NCI-H524 (cell line): ENCODE measurements around the gene PRKAG2.
A peak's percentile ranks its signal among the peaks of the same experiment; 100 is the strongest.

Source experiments
- DNase-seq, 2 experiments: peaks; one replicate each; lab custom pipeline; 2025; lab: John Stamatoyannopoulos, UW

Gene PRKAG2

DNA sequence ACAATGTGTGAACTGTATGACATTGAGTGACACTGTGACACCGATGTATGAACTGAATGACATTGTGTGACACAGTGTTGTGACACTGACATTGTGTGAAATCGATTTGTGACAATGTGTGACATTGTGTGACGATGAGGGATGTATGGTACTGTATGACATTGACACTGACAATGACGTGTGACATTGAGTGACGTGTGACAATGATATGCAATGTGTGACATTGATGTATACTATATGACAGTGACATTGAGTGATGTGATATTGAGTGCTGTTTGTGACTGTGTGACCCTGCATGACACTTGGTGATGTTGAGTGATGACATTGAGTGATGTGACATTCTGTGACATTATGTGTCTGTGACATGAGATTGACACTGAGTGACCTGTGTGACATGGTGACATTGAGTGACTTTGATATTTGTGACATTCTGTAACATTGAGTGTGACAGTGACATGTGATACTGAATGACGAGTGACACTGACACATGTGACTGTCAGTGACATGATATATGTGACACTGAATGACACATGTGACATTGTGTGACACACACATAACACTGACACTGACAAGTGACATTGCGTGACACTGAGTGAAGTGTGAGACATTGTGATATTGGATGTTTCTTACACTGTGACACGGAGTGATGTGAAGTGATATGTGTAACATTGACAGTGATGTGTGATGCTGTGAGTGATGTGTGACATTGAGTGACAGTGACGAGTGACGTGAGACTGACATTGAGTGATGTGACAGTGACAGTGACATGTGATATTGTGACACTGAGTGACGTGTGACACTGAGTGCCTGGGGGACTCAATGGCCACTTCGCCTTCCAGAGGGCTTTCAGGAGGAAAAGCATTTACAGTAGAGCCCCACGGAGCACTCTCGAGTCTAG is 167.5 kb downstream of the PRKAG2 start:
- DNase-seq: no peak

DNA sequence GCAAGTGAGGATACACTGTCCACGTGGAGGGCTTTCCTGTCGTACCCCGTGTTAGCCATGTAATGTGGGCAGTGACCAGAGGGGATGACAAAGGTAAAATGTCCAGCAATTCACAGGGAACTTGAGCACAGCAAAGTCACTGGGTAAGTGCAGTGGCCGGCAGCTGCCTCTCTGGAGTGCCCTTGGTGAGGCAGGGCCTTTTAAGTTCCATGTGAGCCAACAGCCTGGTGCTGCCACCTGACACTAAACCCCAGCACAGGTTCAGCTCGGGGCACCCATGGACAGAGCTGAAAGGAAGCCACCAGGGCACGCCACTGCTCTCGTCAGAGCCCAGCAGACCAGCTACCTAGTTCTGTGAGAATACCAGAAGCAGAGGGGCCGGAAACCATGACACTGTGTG is 168.3 kb downstream of the PRKAG2 start:
- DNase-seq: no peak

DNA sequence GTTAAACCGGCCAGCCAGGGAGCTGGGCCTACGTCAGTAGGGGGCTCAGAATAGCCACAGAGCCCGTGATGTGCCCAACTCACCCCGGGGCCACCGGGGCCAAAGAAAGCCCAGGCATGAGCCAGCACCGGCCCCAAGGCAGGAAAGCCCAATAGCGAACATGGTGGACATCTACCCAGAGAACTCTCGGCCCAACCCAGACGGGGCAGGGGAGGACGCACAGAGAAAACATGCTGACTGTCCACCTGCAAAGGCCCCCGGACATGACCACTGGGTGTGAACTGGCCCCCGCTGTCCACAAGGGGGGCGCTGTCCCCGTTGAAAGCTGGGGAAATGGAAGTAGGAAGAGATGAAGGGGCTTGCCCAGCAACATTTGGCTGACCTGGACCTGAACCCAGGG is 169.2 kb downstream of the PRKAG2 start:
- DNase-seq: no peak

DNA sequence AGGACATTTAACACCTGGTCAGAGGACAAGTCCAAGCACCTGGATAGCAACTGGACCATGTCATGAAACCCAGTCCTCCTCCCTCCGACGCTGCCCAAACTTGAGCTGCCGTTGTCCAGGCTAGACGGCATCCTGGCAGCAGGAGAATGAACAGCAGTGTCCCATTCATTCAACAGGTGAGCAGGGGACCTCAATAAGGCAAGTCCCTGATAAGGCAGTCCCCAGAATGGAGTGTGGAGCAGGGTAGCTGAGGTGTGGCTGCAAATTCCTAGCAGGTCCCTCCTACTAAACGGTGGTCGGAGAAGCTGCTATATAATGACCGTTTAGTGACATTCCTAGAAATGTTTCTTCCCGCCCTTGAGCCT is 169.8 kb downstream of the PRKAG2 start:
- DNase-seq: no peak

DNA sequence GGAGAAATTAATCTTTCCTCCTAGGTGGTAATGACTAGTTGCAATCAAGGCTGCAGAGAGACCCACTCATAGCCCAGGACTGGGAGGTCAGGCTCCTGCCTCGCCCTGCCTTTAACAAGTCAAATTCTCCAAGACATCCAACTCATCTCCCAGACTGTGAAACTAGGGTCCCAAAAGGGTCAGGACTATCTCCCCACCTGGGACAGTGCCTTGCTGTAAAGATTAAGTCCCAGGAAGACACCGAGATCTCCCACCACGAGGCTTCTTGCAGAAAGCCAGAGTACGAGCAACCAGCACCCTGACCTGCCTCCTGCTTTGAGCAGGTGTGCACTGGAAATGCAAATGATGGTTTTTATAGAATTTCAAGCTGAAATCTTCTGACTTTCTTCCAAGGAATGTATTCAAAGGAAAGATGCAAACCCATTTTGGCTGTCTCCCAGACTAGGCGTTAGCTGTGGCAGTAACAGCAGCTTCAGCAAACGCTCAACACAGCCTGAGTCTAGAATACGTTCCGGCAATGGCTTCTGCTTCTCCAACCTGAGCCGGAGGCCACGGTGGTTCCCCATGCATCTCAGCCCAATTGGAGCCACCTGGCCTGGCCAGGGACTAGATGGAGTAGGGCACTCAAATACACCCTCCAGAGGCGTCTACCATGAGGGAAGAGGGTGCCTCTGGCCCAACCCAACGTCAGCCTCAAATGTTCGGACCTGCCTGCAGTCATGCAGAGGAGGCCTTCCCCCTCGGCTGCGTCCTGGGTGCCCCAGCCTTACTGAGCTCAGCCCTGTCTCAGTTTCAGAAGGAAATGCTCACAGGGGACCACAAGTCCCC is 170.4 kb downstream of the PRKAG2 start:
- DNase-seq: no peak

DNA sequence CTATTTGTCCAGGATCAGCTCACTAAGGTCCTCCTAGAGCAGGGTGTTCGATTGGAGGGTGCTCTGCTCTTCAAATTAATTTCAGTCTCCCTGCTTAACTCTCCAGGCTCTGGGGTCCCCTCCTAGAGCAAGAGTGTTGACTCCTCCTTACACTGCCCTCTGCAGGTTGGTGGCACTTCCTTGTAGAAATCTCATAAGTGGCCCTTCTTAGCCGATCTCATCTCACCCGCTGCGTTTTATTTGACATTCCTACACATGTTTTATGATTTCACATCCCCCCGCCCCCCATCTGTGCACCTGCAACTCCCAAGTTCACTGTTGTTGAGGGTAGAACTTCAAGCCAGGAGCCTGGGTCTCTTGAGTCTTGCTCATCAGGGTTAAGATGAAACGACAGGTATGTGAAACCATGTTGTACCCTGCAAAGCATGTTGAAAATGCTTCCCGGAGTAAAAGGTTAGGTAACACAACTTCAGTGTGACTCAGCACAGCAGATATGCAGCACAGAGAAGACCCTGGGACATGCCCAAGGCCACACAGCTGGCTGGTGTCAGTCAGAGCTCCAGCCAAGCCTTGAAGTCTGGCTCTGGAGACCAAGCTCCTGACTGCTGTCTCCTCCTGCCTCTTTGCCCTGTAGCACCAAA is 171.2 kb downstream of the PRKAG2 start:
- peak; percentile 32 to 53 for DNase-seq

DNA sequence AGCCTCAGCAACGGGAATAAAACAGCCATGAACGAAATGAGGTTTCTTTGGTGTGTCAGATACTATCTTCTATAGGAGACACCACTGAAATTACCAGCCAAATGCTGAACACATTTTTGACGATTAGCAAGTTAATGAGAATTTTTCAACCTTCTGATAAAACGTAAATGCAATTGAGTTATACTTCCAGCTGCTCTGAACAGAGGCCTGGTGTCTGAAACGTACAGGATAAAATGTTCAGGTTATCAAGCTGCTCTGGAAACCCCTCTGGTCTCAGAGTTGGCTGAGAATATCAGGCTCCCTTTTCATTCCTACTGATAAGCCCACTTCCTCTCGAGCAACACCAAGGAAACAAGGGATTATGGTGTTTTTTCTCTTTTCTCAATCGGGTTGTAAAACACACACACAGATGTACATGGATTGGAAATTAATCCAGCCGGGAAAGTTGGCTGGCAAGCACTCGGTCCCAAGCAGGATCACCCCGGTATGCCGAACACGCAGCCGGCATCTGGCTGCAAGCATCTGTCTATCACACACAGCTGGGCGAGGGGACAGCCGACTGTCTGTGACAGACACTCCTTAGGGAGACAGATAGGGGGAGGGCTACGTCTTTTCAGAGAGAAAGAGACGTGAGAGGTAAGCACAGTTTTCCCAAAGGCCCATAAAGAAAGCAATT is 171.8 kb downstream of the PRKAG2 start:
- DNase-seq: peak in 1 of 2 experiments; percentile 31

DNA sequence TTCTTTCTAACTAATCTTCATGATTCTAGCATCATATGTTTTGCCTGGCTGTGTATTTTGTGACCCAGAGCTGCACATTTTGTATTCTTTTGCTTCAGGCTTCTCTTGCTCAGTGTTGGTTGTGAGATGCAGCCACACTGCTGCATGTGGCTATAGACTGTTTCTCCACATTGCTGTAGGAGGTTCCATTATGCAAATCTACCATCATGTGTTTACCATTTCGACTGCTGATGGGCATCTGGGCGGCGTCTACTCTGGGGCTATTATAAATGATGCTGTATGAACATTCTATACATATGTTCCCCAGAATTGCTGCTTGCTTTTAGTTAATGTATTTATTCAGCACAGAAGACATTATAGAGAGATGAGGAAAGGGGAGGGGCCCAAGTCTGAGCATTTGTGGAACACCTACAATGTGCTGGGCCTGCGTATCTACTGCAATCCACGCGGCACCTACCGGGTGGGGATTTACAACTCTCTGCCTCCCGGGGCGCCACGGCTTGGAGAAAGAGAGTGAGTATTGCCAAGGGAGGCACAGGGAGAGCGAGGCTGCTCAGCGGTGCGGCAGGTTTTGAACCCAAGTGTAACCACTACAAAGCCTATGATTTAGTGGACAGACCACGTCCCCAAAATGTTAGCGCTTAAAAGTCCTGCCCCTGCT is 172.5 kb downstream of the PRKAG2 start:
- no peak for DNase-seq

DNA sequence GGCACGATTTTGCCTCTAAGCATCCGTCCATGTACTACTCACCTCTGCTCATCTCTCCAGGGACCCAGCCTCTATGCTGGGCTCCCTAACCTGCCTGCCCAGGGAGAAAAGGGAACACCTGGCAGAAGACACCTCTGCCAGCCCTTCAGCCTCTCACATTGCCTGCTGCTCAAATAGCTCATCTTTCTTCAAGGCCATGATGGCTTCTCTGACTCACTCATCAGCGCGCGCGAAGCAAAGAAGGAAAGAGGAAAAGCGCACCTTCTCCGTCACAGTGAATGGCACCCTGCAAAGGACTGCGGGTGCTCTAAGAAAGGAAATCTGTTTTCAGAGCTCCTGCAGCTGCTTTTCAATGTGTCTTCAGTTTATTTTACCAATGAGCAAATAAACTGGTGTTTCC is 174.0 kb downstream of the PRKAG2 start:
- DNase-seq: no peak

DNA sequence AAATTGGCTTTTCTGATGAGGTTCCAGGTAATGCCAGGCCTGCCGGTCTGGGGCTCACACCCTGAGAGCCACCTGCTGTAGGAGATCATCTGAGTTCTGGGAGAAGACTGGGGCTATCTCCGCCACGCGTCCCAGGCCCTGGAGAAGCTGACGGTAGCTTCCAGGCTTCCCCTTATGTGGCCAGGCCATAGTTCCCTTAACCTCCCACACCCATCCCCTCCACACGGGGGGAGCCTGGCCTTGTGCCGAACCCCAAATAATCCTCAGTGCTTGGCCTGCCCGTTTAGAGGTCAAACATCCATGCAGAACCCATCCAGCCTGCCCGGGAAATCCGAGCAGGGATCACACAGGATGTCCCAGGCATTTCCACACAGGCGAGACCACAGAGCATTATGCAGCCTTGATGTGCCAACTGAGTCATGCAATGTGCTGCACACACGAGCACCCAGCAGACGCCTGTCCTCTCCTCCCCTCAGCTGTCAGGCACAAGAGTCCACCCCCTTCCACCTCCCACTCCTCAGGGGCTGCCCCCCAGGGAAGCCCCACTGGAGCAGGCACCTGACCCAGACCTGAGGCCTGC is 176.2 kb downstream of the PRKAG2 start:
- no peak for DNase-seq

DNA sequence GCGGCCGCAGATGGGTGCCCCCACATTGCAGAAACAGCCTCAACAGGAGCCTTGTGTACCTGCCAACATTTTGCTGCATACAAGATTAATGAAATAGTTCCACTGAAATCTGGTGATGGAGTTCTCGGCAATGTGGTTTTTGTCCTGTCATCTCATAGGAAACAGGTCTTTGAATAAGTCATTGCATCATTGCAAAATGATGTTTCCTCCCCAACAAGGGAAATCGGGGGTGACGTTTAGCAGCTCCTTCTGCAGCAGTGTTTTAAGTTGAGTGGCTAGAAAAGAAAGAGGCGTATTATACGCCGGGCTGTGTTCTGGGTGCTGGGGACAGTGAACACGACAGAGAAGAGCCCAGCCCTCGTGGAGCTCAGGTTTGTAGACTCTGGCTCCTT is 177.0 kb downstream of the PRKAG2 start:
- no peak for DNase-seq

DNA sequence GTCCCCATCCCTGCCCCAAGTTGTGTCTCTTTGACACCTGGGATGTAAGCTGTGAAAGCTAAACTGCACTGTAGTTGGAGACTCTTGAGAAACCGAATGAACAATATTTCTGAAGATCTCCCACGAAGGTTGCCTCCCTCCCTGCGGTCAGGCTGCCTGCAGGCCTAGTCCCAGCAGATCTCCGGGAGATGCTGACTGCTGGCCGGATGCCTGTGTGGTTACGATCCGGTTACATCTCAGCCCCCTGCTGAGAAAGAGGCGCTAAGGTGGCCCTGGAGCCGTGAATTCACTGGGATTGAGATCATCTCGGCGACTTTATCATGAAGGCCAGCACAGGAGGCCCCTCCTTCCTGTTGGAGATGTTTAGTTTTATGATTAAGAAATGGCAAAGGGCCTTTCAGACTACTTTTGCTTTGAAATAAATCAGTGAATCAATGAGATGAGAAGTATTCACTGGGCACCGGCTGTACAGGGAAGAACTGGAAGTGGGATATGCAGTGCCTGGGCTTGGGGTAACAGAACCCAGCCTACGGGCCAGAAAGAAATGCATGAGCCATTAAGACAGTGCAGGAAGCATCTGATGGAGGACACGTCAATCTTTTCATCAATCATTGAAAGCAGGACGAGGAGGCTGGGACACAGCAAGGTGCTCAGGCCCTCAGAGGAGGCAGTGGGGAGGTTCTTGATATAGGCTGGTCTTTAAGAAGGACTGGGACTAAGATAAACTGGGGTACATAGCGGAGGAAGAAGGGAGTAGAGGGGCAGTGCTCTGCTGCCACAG is 177.6 kb downstream of the PRKAG2 start:
- no peak for DNase-seq

DNA sequence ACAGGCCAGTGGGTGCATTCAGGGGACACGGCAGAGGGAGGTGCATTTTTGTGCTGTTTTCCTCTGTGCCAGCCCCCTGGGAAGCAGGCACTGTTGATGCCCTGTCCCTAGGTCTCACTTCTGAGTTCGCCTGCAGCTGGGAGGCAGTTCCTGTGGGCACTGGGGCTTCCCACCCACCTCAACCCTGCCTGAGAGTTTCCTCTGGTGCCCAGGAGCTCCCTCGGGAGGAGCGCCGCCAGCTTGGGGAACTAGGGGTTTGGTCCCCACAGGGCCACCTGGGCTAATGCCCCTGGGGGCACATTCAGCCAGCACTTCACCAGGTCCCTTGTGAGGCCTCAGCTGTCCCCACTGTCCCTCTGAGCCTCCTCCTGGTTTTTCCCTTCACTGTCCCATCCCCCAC is 179.0 kb downstream of the PRKAG2 start:
- DNase-seq: no peak

DNA sequence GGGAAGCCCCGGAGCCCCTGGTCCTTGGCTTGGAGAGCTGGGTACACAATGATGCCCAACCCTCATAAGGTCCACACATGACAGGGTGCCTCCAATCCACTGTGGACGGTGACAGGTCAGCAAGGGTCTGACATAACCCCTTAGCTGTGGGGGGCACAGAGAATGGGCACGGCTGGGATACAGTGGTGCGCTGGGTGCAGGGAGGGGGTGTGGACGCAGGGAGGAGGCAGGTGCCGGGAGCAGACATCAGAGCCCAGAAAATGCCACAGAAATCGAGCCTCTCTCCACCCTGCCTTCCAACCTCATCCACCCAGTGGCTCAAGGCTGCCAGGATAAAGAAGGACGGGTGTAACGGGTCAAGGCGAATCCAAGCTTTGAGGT is 179.4 kb downstream of the PRKAG2 start:
- DNase-seq: no peak

DNA sequence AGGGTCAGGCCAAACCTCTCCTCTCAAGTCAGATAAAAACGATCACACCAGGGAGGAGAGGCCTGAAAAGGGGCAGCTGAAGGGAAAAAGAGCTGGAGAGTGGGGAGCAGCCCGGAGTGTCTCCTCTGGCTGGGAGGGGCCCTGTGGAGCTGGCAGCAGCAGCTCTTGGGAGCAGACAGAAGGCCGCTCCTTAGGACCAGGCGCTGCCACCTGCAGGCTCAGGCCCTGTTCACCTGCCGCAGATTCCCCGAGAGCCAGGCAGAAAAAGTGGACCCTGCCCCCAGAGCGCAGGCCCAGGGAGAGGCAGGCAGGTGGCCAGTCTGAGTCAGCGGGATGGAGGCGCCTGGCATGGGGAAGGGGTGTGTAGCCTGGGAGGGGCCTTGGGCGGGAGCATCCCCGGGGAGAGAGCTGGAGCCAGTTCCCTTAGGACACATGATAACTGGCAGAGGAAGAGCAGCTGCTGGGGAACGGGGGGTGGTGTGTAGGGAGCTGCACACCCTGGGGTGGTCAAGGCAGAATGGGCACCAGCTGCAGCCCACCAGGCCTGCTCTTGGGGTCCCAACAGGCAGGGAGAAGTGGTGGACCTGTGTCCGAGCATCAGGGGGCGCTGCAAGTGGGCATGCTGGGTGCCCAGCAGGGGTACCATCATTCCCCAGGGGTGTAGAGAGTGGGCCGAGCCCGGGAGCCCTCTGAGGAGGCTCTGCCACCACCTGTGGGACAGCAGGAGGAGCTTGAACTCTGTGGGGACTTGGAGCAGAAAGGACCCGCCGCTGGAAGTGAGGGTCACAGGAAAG is 180.0 kb downstream of the PRKAG2 start:
- peak in 1 of 2 experiments; percentile 25 for DNase-seq

DNA sequence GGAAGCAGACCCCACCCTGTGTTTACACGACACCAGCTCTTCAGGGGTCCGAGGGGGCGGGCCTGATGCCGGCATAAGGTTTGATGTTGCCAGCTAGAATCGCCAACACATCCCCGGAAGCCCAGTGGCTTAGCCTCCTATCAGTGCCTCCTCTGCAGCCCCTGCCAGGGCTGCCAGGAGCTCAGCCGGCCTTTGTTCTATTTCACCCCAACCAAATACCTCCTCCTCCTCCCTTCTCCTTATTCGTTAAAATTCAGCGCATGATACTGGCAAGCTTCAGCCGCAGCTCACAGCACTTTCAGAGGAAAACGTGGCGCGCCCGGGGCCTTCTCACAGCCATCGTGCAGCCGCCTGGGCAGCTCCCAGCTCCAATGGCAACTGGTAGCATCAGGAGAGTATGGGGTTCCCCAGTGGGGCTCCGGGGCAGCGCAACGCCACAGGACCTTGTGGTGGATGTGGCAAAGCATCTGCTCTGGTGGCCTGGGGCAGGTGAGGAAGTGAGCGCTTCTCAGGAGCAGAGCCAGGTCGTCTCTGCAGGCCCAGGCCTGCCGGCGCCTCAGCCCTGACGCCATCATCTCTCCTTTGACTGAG is 180.9 kb downstream of the PRKAG2 start:
- DNase-seq: no peak

DNA sequence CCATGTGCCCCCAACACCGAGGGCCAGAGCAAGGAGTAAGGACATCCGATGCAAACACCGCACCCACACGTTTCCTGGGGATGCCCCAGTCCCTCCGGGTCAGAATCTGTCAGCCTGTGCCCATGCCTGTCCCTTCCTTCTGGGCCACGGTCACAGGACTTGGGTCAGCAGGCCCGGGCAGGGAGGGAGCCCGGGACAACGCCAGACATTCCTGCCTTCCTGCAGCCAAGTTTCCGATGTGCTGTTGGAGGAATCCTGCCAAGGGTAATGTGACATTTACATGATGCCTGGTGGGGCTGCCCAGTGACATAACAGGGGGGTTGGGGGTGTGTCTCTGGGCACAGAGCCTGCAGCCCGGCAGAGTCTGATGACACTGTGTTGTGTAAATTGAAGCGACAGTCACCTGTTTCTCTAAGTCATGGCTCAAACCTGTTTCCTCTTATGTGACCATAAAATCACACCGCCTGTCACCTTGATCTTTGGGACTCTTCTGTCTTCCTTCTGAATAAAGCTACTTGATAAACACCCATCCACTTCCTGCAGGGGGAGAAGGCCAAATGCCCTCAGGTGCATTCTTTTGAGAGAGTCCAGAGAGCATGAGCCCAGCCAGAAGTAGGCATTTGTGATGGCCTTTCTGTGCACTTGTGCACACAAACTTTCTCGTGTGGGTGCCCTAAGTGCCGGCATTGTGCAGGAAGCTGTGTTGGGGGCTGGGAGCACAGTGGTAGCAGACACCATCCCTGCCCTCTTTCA is 181.9 kb downstream of the PRKAG2 start:
- no peak for DNase-seq

DNA sequence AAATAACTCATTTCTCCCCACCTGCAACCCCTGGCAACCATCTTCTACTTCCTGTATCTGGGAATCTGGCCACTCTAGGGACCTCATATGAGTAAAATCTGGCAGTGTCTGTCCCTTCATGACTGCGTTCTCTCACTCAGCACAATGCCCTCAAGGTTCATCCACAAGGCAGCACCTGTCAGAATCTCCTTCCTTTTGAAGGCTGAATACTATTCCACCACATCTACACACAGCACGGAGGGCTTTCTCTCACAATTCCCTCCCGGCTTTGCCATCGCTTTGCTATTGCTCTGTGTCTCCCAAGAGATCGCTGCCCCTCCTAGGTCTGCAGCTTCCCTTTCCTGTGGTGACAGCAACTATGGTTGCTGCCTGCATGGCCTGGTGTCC is 182.5 kb downstream of the PRKAG2 start:
- DNase-seq: no peak

DNA sequence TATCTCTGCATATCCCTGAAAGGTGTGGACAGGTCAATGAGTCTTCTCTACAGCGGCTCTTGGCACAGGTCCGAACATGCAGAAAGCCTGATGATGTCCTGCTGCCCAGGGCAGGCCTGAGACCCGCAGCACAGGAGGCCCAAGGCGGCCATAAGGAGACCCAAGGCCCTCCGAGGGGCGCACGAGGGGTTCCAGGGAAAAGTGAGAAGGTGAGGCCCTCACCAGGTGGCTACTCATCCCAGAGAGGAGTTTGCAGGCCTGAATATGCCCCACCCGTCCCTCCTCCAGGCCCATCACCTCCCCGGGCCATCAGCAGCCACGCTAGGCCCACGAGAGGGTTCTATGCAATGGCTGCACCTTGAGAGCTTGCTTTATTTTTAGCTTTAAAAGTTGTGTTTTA is 183.8 kb downstream of the PRKAG2 start:
- DNase-seq: no peak
